Astrocyte (in vitro differentiated cells and primary cell): ENCODE data around the gene GABBR2.

Source experiments
- CTCF ChIP-seq: IDR thresholded peaks from 2 replicates; pipeline ENCODE4 v1.5.1; 2011; ENCODE audit warnings: low read depth, mild to moderate bottlenecking, inconsistent platforms, low read length, moderate library complexity; ENCODE audit not compliant: insufficient read depth
- EZH2 ChIP-seq: IDR thresholded peaks from 2 replicates; pipeline ENCODE4 v1.6.1; 2012; ENCODE audit warnings: mild to moderate bottlenecking, low read length, inconsistent platforms; ENCODE audit not compliant: insufficient read depth

DNA sequence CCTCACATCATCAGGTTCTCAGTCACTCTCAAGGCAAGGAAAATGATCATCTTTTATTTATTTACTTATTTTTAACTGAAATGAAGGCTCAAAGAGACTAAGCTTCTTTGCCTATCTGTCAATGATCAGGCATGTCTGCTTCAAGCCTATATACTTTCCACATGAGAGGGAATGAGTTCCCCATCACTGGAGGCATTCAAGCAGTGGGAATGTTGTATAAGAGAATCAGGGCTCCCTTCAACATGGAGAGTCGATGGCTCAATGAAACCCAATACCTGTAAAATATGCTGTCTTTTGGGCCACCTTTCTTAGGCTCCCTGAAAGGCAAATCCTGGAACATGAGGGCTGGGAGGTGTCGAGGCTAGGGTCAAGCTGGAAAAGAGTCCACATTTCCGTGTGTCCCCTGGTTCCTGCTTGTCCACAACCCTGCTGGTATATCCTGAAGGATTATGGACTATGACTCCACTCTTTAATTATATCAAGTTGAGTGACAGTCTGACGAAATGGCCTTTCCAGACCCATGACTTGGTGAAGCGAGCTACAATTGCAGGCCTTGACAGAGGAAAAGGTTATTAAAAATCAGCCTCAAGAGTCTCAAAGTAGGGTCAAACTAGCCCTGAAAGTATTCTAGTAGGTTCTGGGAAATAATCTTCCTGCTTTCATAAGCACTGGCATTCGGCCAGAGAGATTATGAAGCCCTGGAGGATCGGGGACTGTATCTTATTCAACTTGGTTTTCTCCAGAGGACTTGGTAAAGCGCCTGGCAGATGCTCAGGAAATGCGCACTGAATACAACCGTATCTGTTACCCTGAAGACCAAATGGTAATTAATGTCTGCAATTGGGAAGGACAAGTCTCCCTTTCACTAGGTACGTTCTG lies 307.4 kb downstream of the GABBR2 start:
- TF ChIP-seq CTCF, result no peak
- no peak for TF ChIP-seq EZH2
